Panc1 (cell line): Measurements from ENCODE around the gene RFX2.

Experiments
- CTCF ChIP-seq: fragments of 450-650 bp; IDR thresholded peaks from 2 replicates; pipeline ENCODE4 v1.5.1; 2017; ENCODE audit warnings: mild to moderate bottlenecking
- POLR2AphosphoS5 ChIP-seq: IDR thresholded peaks from 2 replicates; pipeline ENCODE4 v1.6.1; 2012; ENCODE audit warnings: mild to moderate bottlenecking, low read depth, low read length, moderate library complexity
- SIN3A ChIP-seq: IDR thresholded peaks from 2 replicates; pipeline ENCODE4 v1.6.1; 2012; ENCODE audit warnings: low read depth, mild to moderate bottlenecking, low read length, moderate library complexity, borderline replicate concordance; ENCODE audit not compliant: insufficient read depth
- TCF7L2 ChIP-seq: IDR thresholded peaks from 2 replicates; pipeline ENCODE4 v1.6.1; 2011; ENCODE audit warnings: mild to moderate bottlenecking, low read depth, low read length, inconsistent platforms
- TF ChIP-seq, protein P1 (sequence below), 2 experiments: IDR thresholded peaks; 2 replicates each; pipeline ENCODE4 v1.6.1; 2011 to 2012; ENCODE audit warnings: low read depth in 2 of 2, control low read depth in 1 of 2, low read length in 1 of 2, mild to moderate bottlenecking in 1 of 2, moderate library complexity in 1 of 2; ENCODE audit not compliant: insufficient read depth in 1 of 2

- no peak for TF ChIP-seq CTCF
- TF ChIP-seq, protein P1, sequence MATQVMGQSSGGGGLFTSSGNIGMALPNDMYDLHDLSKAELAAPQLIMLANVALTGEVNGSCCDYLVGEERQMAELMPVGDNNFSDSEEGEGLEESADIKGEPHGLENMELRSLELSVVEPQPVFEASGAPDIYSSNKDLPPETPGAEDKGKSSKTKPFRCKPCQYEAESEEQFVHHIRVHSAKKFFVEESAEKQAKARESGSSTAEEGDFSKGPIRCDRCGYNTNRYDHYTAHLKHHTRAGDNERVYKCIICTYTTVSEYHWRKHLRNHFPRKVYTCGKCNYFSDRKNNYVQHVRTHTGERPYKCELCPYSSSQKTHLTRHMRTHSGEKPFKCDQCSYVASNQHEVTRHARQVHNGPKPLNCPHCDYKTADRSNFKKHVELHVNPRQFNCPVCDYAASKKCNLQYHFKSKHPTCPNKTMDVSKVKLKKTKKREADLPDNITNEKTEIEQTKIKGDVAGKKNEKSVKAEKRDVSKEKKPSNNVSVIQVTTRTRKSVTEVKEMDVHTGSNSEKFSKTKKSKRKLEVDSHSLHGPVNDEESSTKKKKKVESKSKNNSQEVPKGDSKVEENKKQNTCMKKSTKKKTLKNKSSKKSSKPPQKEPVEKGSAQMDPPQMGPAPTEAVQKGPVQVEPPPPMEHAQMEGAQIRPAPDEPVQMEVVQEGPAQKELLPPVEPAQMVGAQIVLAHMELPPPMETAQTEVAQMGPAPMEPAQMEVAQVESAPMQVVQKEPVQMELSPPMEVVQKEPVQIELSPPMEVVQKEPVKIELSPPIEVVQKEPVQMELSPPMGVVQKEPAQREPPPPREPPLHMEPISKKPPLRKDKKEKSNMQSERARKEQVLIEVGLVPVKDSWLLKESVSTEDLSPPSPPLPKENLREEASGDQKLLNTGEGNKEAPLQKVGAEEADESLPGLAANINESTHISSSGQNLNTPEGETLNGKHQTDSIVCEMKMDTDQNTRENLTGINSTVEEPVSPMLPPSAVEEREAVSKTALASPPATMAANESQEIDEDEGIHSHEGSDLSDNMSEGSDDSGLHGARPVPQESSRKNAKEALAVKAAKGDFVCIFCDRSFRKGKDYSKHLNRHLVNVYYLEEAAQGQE (IDR thresholded peaks at IDR 0.05; ENCODE audit: insufficient read depth in 1 of 2, low read depth in 2 of 2, low read length in 1 of 2) = no peak
- no peak for TF ChIP-seq TCF7L2
- no peak for TF ChIP-seq POLR2AphosphoS5
- no peak for TF ChIP-seq SIN3A
These were observed 94.3 kb downstream of the RFX2 start for GRCh38 chr19:6015841-6016545.
